Activated T-helper 2 cell treated with anti-CD3 and anti-CD28 coated beads, Interferon-gamma antibody, Interleukin-2, Interleukin-4, amounts not matched to agents 10 μg/mL and 5 μg/mL and 100 μg/mL, durations not matched to agents 14 hours and 24 hours and 36 hours (primary cell): Measurements from ENCODE around the gene TPM2. TPM values are rescaled to one million over a fixed set of nuclear protein-coding genes. Genes with fewer than 3 reads are reported as not detected.

ENCODE experiments used
- DNase-seq: peaks from one replicate; pipeline ENCODE4 v3.0.0; 2021; ENCODE audit warnings: low spot score
- H3K27ac Mint-ChIP-seq: one replicate; pipeline ENCODE4 v1.8.0; 2021; ENCODE audit warnings: mixed read lengths
- H3K27me3 Mint-ChIP-seq: one replicate; pipeline ENCODE4 v1.8.0; 2021; ENCODE audit warnings: low read depth, mixed read lengths
- H3K36me3 Mint-ChIP-seq: one replicate; pipeline ENCODE4 v1.8.0; 2021; ENCODE audit warnings: low read depth, mixed read lengths
- H3K4me1 Mint-ChIP-seq: one replicate; pipeline ENCODE4 v1.8.0; 2021; ENCODE audit warnings: low read depth, mixed read lengths
- H3K4me3 Mint-ChIP-seq: one replicate; pipeline ENCODE4 v1.8.0; 2021; ENCODE audit warnings: low read depth, mild to moderate bottlenecking, moderate library complexity, mixed read lengths
- H3K9me3 Mint-ChIP-seq: one replicate; pipeline ENCODE4 v1.8.0; 2021; ENCODE audit warnings: mixed read lengths
- intact Hi-C: fragments of 100-400 bp; cut with micrococcal nuclease; formaldehyde crosslinking; loops from one replicate; pipeline ENCODE4 v1.15.1; 2023
- total RNA-seq: library from RNA; stranded (reverse); gene quantifications from 2 replicates; pipeline ENCODE4 v1.2.3, GENCODE V29; 2022

The TPM2 gene
- total RNA-seq, 1 donor from 2014 or later = 4.6 TPM

- Mint-ChIP-seq H3K4me3 (no peak overlapping the region), H3K36me3 (peaks cover 34% of the 10 kb centered on the region), H3K9me3 (no peaks in the 10 kb centered on the region), H3K27ac (no peak overlapping the region), H3K27me3 (no peaks in the 10 kb centered on the region), H3K4me1 (peaks cover 17% of the 10 kb centered on the region)
- intact Hi-C loops = loop anchor here (2.0 kb wide), 2 partner anchors 40 to 82 kb away; partner anchors contain the start of gene TPM2
- DNase-seq = no peak
Observed at GRCh38 chr9:35729101-35729500, 39.4 kb upstream of the TPM2 start.

DNA sequence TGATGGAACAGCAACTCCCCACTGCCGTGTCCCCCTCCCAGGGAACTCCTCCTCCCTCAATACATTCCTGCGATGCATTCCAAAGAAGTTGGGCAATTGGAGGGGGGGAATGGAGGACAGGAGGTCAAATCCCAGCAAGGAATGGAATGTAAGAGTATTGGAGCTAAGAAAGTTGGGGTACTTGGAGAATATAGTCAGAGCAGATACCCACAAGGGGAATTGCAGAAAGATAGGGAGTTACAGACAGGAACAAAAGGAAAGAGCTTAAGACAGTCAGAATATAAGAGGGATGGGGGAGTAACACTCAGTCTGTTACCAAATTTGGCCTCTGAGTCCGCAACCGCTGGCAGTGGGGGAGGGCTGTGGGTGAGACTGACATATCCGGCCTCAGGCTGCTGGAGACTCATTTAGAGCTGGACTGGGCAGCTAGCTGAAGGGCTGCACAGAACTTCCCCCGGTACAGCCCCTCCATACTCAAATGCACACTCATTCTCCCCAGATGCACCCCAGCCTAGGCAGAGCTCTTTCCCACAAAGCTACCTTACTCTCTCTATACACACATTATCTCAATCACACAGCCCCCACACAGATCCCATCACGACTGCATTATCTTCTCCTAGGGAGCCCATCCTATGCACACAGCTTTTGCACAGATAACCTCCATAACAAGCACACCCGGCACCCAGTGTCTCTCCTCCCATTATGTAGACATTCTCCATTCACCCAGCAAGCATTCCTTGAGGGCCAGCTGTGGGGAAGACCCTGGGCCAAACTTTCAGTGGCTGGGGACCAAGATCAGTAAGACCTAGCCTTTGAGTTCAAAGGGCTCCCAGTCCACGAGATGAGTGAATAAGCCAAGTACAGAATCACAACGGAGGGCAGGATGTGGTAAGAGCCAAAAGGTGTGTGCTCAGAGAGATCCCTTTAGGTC, 38.6 kb upstream of the TPM2 start:
- intact Hi-C loops = loop anchor here (2.0 kb wide), 2 partner anchors 40 to 82 kb away; partner anchors contain the start of gene TPM2
- peaks cover 39% of the 10 kb centered on the region for H3K36me3 Mint-ChIP-seq
- H3K4me3 Mint-ChIP-seq = no peak overlapping the region
- H3K27me3 Mint-ChIP-seq = no peaks in the 10 kb centered on the region
- H3K9me3 Mint-ChIP-seq = no peaks in the 10 kb centered on the region
- H3K4me1 Mint-ChIP-seq = peaks cover 13% of the 10 kb centered on the region
- DNase-seq = no peak
- no peak overlapping the region for H3K27ac Mint-ChIP-seq

DNA sequence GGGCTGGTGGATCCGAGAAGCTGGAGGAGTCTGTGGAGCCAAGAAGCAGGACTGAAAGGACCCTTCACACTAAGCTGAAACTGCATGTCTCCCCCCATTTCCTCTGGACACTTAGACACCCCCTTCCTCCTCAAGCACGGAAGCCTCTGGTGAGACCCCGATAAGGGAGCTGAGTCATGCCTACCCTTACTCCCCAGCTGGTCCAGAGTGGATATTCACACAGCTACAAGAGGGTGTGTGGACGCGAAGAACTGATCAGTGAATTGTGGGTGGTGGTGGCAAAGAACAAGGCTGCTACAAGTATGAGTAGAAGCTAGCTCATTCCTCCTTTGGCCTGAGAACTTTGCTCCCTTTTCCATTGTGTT, 37.9 kb upstream of the TPM2 start:
- intact Hi-C loops = loop anchor here (2.0 kb wide), 2 partner anchors 39 to 81 kb away; partner anchors contain the start of gene TPM2
- H3K4me1 Mint-ChIP-seq = peaks cover 9% of the 10 kb centered on the region
- no peaks in the 10 kb centered on the region for H3K9me3 Mint-ChIP-seq
- H3K4me3 Mint-ChIP-seq = no peak overlapping the region
- no peaks in the 10 kb centered on the region for H3K27me3 Mint-ChIP-seq
- H3K27ac Mint-ChIP-seq = no peak overlapping the region
- peaks cover 40% of the 10 kb centered on the region for H3K36me3 Mint-ChIP-seq
- no peak for DNase-seq

- peak overlapping the region; percentile 82 for H3K27ac Mint-ChIP-seq
Observed at GRCh38 chr9:35726931-35727330, 37.2 kb upstream of the TPM2 start.

GRCh38 chr9:35725362-35725761, 35.6 kb upstream of the TPM2 start:
- no peak for DNase-seq
- intact Hi-C loops = no loop called here
- H3K36me3 Mint-ChIP-seq = peaks cover 53% of the 10 kb centered on the region
- H3K4me3 Mint-ChIP-seq = no peak overlapping the region
- H3K4me1 Mint-ChIP-seq = peaks cover 4% of the 10 kb centered on the region
- no peak overlapping the region for H3K27ac Mint-ChIP-seq
- no peaks in the 10 kb centered on the region for H3K27me3 Mint-ChIP-seq
- H3K9me3 Mint-ChIP-seq = no peaks in the 10 kb centered on the region

More at GRCh38 chr9:35726931-35727330, 37.2 kb upstream of the TPM2 start:
- no peak for DNase-seq
- intact Hi-C loops = no loop called here
- Mint-ChIP-seq H3K9me3 (no peaks in the 10 kb centered on the region), H3K4me3 (no peak overlapping the region), H3K27me3 (no peaks in the 10 kb centered on the region), H3K36me3 (peaks cover 47% of the 10 kb centered on the region), H3K4me1 (peaks cover 9% of the 10 kb centered on the region)

GRCh38 chr9:35723908-35724307, 34.2 kb upstream of the TPM2 start:
- Mint-ChIP-seq H3K27me3 (no peaks in the 10 kb centered on the region), H3K9me3 (no peaks in the 10 kb centered on the region), H3K4me3 (no peak overlapping the region), H3K27ac (no peak overlapping the region), H3K4me1 (peaks cover 4% of the 10 kb centered on the region), H3K36me3 (peaks cover 60% of the 10 kb centered on the region)
- intact Hi-C loops = no loop called here
- DNase-seq = no peak

DNA sequence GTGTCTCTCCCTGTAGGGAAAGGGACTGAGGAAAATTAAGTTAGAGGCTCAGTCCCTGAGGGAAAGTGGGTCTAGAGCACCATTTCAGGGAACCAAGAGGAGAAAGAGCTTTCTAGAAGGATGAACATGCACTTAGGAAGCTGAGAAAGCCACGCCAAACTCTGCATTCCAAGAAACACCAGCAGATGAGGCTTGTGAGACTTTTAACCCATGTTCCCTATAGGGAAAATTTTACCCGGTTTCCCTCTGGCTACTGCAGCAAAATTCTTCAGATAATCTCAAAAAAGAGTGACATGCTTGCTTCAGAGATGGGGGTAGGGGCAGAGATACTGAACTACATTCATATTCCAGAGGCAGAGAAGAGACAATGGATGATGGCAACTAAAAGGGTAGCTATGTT, 33.7 kb upstream of the TPM2 start:
- intact Hi-C loops = no loop called here
- H3K36me3 Mint-ChIP-seq = peaks cover 62% of the 10 kb centered on the region
- peaks cover 4% of the 10 kb centered on the region for H3K4me1 Mint-ChIP-seq
- no peak for DNase-seq
- no peak overlapping the region for H3K27ac Mint-ChIP-seq
- H3K9me3 Mint-ChIP-seq = no peaks in the 10 kb centered on the region
- H3K4me3 Mint-ChIP-seq = no peak overlapping the region
- no peaks in the 10 kb centered on the region for H3K27me3 Mint-ChIP-seq

GRCh38 chr9:35719546-35719945, 29.8 kb upstream of the TPM2 start:
- Mint-ChIP-seq H3K4me1 (no peaks in the 10 kb centered on the region), H3K9me3 (no peaks in the 10 kb centered on the region), H3K4me3 (no peak overlapping the region), H3K36me3 (peaks cover 82% of the 10 kb centered on the region), H3K27ac (no peak overlapping the region), H3K27me3 (no peaks in the 10 kb centered on the region)
- no peak for DNase-seq
- intact Hi-C loops = no loop called here

GRCh38 chr9:35718721-35719511, 29.2 kb upstream of the TPM2 start:
- Mint-ChIP-seq H3K27ac (no peak overlapping the region), H3K4me1 (no peaks in the 10 kb centered on the region), H3K4me3 (no peak overlapping the region), H3K9me3 (no peaks in the 10 kb centered on the region), H3K27me3 (no peaks in the 10 kb centered on the region), H3K36me3 (peaks cover 81% of the 10 kb centered on the region)
- intact Hi-C loops = no loop called here
- DNase-seq = no peak

- no peak overlapping the region for H3K4me3 Mint-ChIP-seq
- H3K9me3 Mint-ChIP-seq = no peaks in the 10 kb centered on the region
- H3K27me3 Mint-ChIP-seq = no peaks in the 10 kb centered on the region
- no peak for DNase-seq
- no peaks in the 10 kb centered on the region for H3K4me1 Mint-ChIP-seq
- H3K36me3 Mint-ChIP-seq = peaks cover 81% of the 10 kb centered on the region
- intact Hi-C loops = no loop called here
- H3K27ac Mint-ChIP-seq = no peak overlapping the region
Observed at GRCh38 chr9:35717132-35717870, 27.6 kb upstream of the TPM2 start.

DNA sequence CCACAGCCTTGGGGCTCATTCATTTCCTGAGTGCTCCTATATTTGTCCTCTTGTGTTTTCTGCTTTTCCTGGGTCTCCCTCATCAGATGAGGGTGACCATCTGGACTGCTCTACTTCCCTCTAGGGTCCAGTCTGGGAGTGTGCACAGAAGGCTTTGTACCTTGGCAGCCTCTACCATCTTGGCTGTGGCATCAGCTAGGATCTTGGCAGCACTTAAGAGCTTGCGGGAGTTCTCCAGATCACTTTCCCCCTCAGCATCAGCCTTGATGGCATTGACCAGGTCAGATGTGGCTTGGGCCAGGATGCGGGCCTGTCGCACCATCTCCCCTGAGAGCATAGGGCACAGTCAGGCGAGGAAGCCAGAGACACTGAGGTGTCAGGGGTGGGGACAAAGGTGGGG, 26.5 kb upstream of the TPM2 start:
- Mint-ChIP-seq H3K36me3 (peaks cover 81% of the 10 kb centered on the region), H3K4me1 (peaks cover 2% of the 10 kb centered on the region), H3K9me3 (no peaks in the 10 kb centered on the region), H3K27me3 (no peaks in the 10 kb centered on the region), H3K4me3 (no peak overlapping the region), H3K27ac (no peak overlapping the region)
- no peak for DNase-seq
- intact Hi-C loops = no loop called here

GRCh38 chr9:35714579-35715252, 25.0 kb upstream of the TPM2 start:
- Mint-ChIP-seq H3K4me1 (peaks cover 2% of the 10 kb centered on the region), H3K27me3 (no peaks in the 10 kb centered on the region), H3K9me3 (no peaks in the 10 kb centered on the region), H3K4me3 (no peak overlapping the region), H3K36me3 (peaks cover 90% of the 10 kb centered on the region), H3K27ac (no peak overlapping the region)
- intact Hi-C loops = no loop called here
- DNase-seq = no peak
